HepG2 (cell line): Measurements from ENCODE around the gene ALOX12. TPM values are rescaled to one million over a fixed set of nuclear protein-coding genes. Genes with fewer than 3 reads are reported as not detected.
A peak's percentile ranks its signal among the peaks of the same experiment; 100 is the strongest.

ENCODE experiments used
- GZF1 ChIP-seq: sonication (generic); formaldehyde crosslinking; IDR thresholded peaks from 2 replicates; pipeline ENCODE4 v1.5.1; 2020; ENCODE audit warnings: mild to moderate bottlenecking, missing genetic modification reagents
- JUN ChIP-seq: sonication (generic); formaldehyde crosslinking; IDR thresholded peaks from 2 replicates; pipeline ENCODE4 v1.4.0; 2020; ENCODE audit warnings: mild to moderate bottlenecking, missing genetic modification reagents
- LCORL ChIP-seq, 2 experiments: fragments of 450-650 bp in 1 of 2; sonication (generic) in 1 of 2; formaldehyde crosslinking in 1 of 2; IDR thresholded peaks; 2 replicates each; pipeline versions ENCODE4 v1.5.0 to v1.6.1; 2017 to 2020; ENCODE audit warnings: antibody characterized with exemption in 1 of 2, missing genetic modification reagents in 1 of 2
- NR2C2 ChIP-seq: sonication (generic); formaldehyde crosslinking; IDR thresholded peaks from 2 replicates; pipeline ENCODE4 v1.4.0; 2020; ENCODE audit warnings: missing genetic modification reagents, mild to moderate bottlenecking, moderate library complexity, borderline replicate concordance
- PTBP1 ChIP-seq: fragments of 200-400 bp; formaldehyde crosslinking; IDR thresholded peaks from 2 replicates; pipeline ENCODE4 v1.6.1; 2018; ENCODE audit warnings: low read length, low read depth; ENCODE audit not compliant: poor library complexity, severe bottlenecking
- RFX3 ChIP-seq: IDR thresholded peaks from 2 replicates; pipeline ENCODE4 v1.6.1; 2016; ENCODE audit warnings: missing biosample characterization, missing genetic modification reagents
- SIN3B ChIP-seq: fragments of 150-350 bp; IDR thresholded peaks from 2 replicates; pipeline ENCODE4 v1.6.1; 2014; ENCODE audit warnings: low read length
- SKI ChIP-seq: fragments of 450-650 bp; IDR thresholded peaks from one replicate; pipeline ENCODE4 v1.6.1; 2018; ENCODE audit warnings: mild to moderate bottlenecking; ENCODE audit not compliant: partially characterized antibody
- SKIL ChIP-seq: sonication (generic); formaldehyde crosslinking; IDR thresholded peaks from 2 replicates; pipeline ENCODE4 v1.8.0; 2022; ENCODE audit warnings: missing genetic modification reagents, mild to moderate bottlenecking, moderate library complexity, borderline replicate concordance
- SNAPC5 ChIP-seq: sonication (generic); formaldehyde crosslinking; IDR thresholded peaks from 2 replicates; pipeline ENCODE4 v1.8.1; 2023; ENCODE audit warnings: mild to moderate bottlenecking, missing genetic modification reagents, borderline replicate concordance
- SP2 ChIP-seq: sonication (generic); formaldehyde crosslinking; IDR thresholded peaks from 2 replicates; pipeline ENCODE4 v1.5.1; 2020; ENCODE audit warnings: mild to moderate bottlenecking, missing genetic modification reagents
- ZFYVE20 ChIP-seq: sonication (generic); formaldehyde crosslinking; IDR thresholded peaks from 2 replicates; pipeline ENCODE4 v1.8.0; 2023; ENCODE audit warnings: low read depth, mild to moderate bottlenecking, moderate library complexity, missing genetic modification reagents, borderline replicate concordance
- ZNF12 ChIP-seq: sonication (generic); formaldehyde crosslinking; IDR thresholded peaks from 2 replicates; pipeline ENCODE4 v1.5.0; 2020; ENCODE audit warnings: missing genetic modification reagents
- ZNF282 ChIP-seq: fragments of 450-650 bp; IDR thresholded peaks from 2 replicates; pipeline ENCODE4 v1.6.1; 2018; ENCODE audit not compliant: partially characterized antibody
- ZNF414 ChIP-seq: sonication (generic); formaldehyde crosslinking; IDR thresholded peaks from 2 replicates; pipeline ENCODE4 v1.5.0; 2020; ENCODE audit warnings: missing genetic modification reagents
- ZNF510 ChIP-seq: sonication (generic); formaldehyde crosslinking; IDR thresholded peaks from 2 replicates; pipeline ENCODE4 v1.4.0; 2020; ENCODE audit warnings: low read depth, mild to moderate bottlenecking, missing genetic modification reagents
- ZNF577 ChIP-seq: sonication (generic); formaldehyde crosslinking; IDR thresholded peaks from 2 replicates; pipeline ENCODE4 v1.4.0; 2020; ENCODE audit warnings: mild to moderate bottlenecking, low read depth, missing genetic modification reagents, borderline replicate concordance
- ZNF639 ChIP-seq: conservative IDR thresholded peaks from 2 replicates; pipeline ENCODE4 v1.6.1; 2018; ENCODE audit warnings: missing genetic modification reagents
- ZNF7 ChIP-seq: IDR thresholded peaks from 2 replicates; pipeline ENCODE4 v1.6.1; 2016; ENCODE audit warnings: missing biosample characterization, missing genetic modification reagents
- ZNF709 ChIP-seq: sonication (generic); formaldehyde crosslinking; IDR thresholded peaks from 2 replicates; pipeline ENCODE4 v1.5.0; 2020; ENCODE audit warnings: mild to moderate bottlenecking, missing genetic modification reagents
- ZNF766 ChIP-seq: sonication (generic); formaldehyde crosslinking; IDR thresholded peaks from 2 replicates; pipeline ENCODE4 v1.5.0; 2020; ENCODE audit warnings: missing genetic modification reagents, borderline replicate concordance
- ZSCAN12 ChIP-seq: sonication (generic); formaldehyde crosslinking; IDR thresholded peaks from 2 replicates; pipeline ENCODE4 v1.9.0; 2021; ENCODE audit warnings: mild to moderate bottlenecking, missing genetic modification reagents
- polyA plus RNA-seq, 8 experiments: library from polyadenylated mRNA; depleted of rRNA in 3 of 8; stranded (reverse) in 7 of 8; unstranded in 1 of 8; fragments of >200 nt; fragmentation: Illumina TruSeq in 4 of 8; extraction: Trizol in 4 of 8; gene quantifications; 2 replicates each; pipeline versions ENCODE4 v1.2.1 to v1.2.3, GENCODE V29; 2011 to 2016; ENCODE audit warnings: low read depth in 4 of 8, missing spikeins in 1 of 8, mixed read lengths in 1 of 8; ENCODE audit not compliant: insufficient read depth in 1 of 8
- total RNA-seq, 5 experiments: library from RNA; depleted of rRNA; stranded (reverse); fragments of >200 nt; fragmentation: Illumina TruSeq; extraction: Trizol; gene quantifications; 2 replicates each; pipeline ENCODE4 v1.2.3, GENCODE V29; 2016; ENCODE audit warnings: low read depth in 1 of 5
- TF ChIP-seq, protein P1 (sequence below): sonication (generic); formaldehyde crosslinking; IDR thresholded peaks from 2 replicates; pipeline ENCODE4 v1.5.0; 2020; ENCODE audit warnings: mild to moderate bottlenecking, low read depth, missing genetic modification reagents, borderline replicate concordance
- TF ChIP-seq, protein P2 (sequence below): sonication (generic); formaldehyde crosslinking; IDR thresholded peaks from 2 replicates; pipeline ENCODE4 v1.9.0; 2021; ENCODE audit warnings: missing genetic modification reagents, mild to moderate bottlenecking, borderline replicate concordance

Gene ALOX12
- total and polyA plus RNA-seq, 2 of the 13 experiments (the other 11 are each of a cell fraction or from before 2014, with no cell fraction given): not detected

GRCh38 chr17:7014261-7014994, 18.6 kb downstream of the ALOX12 start (continued):
- TF ChIP-seq ZNF639 (peak; percentile 97), PTBP1 (no peak), LCORL (IDR thresholded peaks at IDR 0.05) (no peak), LCORL (CRISPR knock-in tag; IDR thresholded peaks at IDR 0.05) (peak; percentile 86), ZNF510 (CRISPR knock-in tag) (peak; percentile 61), RFX3 (CRISPR knock-in tag) (no peak), ZSCAN12 (CRISPR knock-in tag) (no peak), ZNF577 (CRISPR knock-in tag) (no peak), ZNF766 (no peak), SIN3B (no peak; the same call in 1 of the 2 replicates), ZNF282 (no peak), ZNF12 (no peak), ZNF709 (CRISPR knock-in tag) (no peak), SP2 (CRISPR knock-in tag) (peak; percentile 91), SKIL (CRISPR knock-in tag) (peak; percentile 66), NR2C2 (CRISPR knock-in tag) (0 out of 2 replicates have a peak, but pooled peaks have one; percentile 24), SKI (peak; percentile 78), ZNF7 (CRISPR knock-in tag) (no peak), SNAPC5 (CRISPR knock-in tag) (no peak), ZNF414 (CRISPR knock-in tag) (peak; percentile 83), JUN (CRISPR knock-in tag) (peak; percentile 83; the same call in 1 of the 2 replicates), ZFYVE20 (no peak), GZF1 (CRISPR knock-in tag) (peak; percentile 43; the same call in 1 of the 2 replicates)
- TF ChIP-seq, protein P1, sequence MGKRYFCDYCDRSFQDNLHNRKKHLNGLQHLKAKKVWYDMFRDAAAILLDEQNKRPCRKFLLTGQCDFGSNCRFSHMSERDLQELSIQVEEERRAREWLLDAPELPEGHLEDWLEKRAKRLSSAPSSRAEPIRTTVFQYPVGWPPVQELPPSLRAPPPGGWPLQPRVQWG (CRISPR knock-in tag): no peak
- TF ChIP-seq, protein P2, sequence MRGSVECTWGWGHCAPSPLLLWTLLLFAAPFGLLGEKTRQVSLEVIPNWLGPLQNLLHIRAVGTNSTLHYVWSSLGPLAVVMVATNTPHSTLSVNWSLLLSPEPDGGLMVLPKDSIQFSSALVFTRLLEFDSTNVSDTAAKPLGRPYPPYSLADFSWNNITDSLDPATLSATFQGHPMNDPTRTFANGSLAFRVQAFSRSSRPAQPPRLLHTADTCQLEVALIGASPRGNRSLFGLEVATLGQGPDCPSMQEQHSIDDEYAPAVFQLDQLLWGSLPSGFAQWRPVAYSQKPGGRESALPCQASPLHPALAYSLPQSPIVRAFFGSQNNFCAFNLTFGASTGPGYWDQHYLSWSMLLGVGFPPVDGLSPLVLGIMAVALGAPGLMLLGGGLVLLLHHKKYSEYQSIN: no peak
